ENCODE data around the gene MRPL51. TPM values are rescaled to one million over a fixed set of nuclear protein-coding genes. Genes with fewer than 3 reads are reported as not detected.

Gene MRPL51
- total and polyA plus RNA-seq, 2 of the 8 experiments (the other 6 are each of a cell fraction or from before 2014, with no cell fraction given), result 119 to 331 TPM

GRCh38 chr12:6533923-6534694 lies 41.0 kb upstream of the MRPL51 start, which contains the start of gene GAPDH (continued):
- TF ChIP-seq CHD7 (IDR thresholded peaks at IDR 0.05; ENCODE audit: insufficient replicate concordance, low read length), result peak; percentile 99
- TF ChIP-seq CREB1 (IDR thresholded peaks at IDR 0.05), result peak; percentile 47; the same call in 1 of the 2 replicates
- peak; percentile 71; the same call in 1 of the 2 replicates for TF ChIP-seq SP1 (IDR thresholded peaks at IDR 0.05; ENCODE audit: low read depth, low read length)
- TF ChIP-seq POLR2A (IDR thresholded peaks at IDR 0.05; ENCODE audit: control extremely low read depth in 1 of 2, low read depth in 2 of 2, low read length in 2 of 2), result peak in 1 of 2 experiments; percentile 85; a peak in 1 of 3 replicates
- no peak for TF ChIP-seq SP4 (IDR thresholded peaks at IDR 0.05; ENCODE audit: low read length)
- no peak; the same call in 1 of the 2 replicates for TF ChIP-seq CHD2 (IDR thresholded peaks at IDR 0.05; ENCODE audit: low read length)
- TF ChIP-seq ASH2L (IDR thresholded peaks at IDR 0.05; ENCODE audit: low read length), result peak; percentile 57
- TF ChIP-seq NRF1 (IDR thresholded peaks at IDR 0.05; ENCODE audit: low read depth, low read length), result no peak
- peak; percentile 84 for TF ChIP-seq POLR2AphosphoS5 (IDR thresholded peaks at IDR 0.05; ENCODE audit: low read depth, low read length)
- TF ChIP-seq, protein P1, sequence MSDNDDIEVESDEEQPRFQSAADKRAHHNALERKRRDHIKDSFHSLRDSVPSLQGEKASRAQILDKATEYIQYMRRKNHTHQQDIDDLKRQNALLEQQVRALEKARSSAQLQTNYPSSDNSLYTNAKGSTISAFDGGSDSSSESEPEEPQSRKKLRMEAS (IDR thresholded peaks at IDR 0.05), result peak; percentile 94

Measured in H1 (cell line).